OCI-LY7 (cell line): ENCODE measurements around the gene SLC6A4. TPM values are rescaled to one million over a fixed set of nuclear protein-coding genes. Genes with fewer than 3 reads are reported as not detected.

Source experiments
- BruUV-seq: library from RNA; stranded (reverse); fragments of 400-500 nt; replicated peaks from 2 replicates; lab custom pipeline; 2021; lab: Mats Ljungman, UMichigan
- CTCF ChIA-PET: fragments of 300-600 bp; sonication (Branson Sonifier 250); formaldehyde crosslinking; loops from one replicate; lab custom pipeline; 2022; ENCODE audit warnings: antibody characterized with exemption; ENCODE audit not compliant: unreplicated experiment; lab: Charles Lee
- POLR2A ChIA-PET: fragments of 300-600 bp; sonication (Branson Sonifier 250); formaldehyde crosslinking; loops from one replicate; lab custom pipeline; 2022; ENCODE audit warnings: antibody characterized with exemption; lab: Charles Lee
- DNase-seq: peaks from one replicate; pipeline ENCODE4 v3.0.0-alpha.2; 2015; ENCODE audit warnings: low spot score
- H2AFZ ChIP-seq: fragments of 200-600 bp; sonication (generic), shearing (Covaris generic); 2 replicates; pipeline ENCODE4 v1.6.1; 2014; ENCODE audit warnings: mild to moderate bottlenecking, antibody characterized with exemption, low read length, moderate library complexity
- H3K27ac ChIP-seq: fragments of 200-600 bp; sonication (generic); 2 replicates; pipeline ENCODE4 v1.5.1; 2014; ENCODE audit warnings: mixed run types, low read depth, mild to moderate bottlenecking, moderate library complexity, low read length, inconsistent platforms; ENCODE audit not compliant: poor library complexity, severe bottlenecking
- H3K36me3 ChIP-seq: fragments of 200-600 bp; sonication (generic); 2 replicates; pipeline ENCODE4 v1.6.1; 2014; ENCODE audit warnings: mild to moderate bottlenecking, antibody characterized with exemption, low read length, moderate library complexity, mixed read lengths; ENCODE audit not compliant: insufficient read depth
- H3K4me1 ChIP-seq: fragments of 200-600 bp; sonication (generic); 2 replicates; pipeline ENCODE4 v1.5.1; 2014; ENCODE audit warnings: mild to moderate bottlenecking, low read length; ENCODE audit not compliant: insufficient read depth, poor library complexity, severe bottlenecking
- H3K4me2 ChIP-seq: fragments of 200-600 bp; sonication (generic); 2 replicates; pipeline ENCODE4 v1.6.1; 2014; ENCODE audit warnings: mild to moderate bottlenecking, low read length
- H3K4me3 ChIP-seq: fragments of 200-600 bp; sonication (generic); 2 replicates; pipeline ENCODE4 v1.5.1; 2014; ENCODE audit warnings: mild to moderate bottlenecking, low read depth, low read length; ENCODE audit not compliant: poor library complexity, severe bottlenecking
- H3K79me2 ChIP-seq: fragments of 200-600 bp; sonication (generic); 2 replicates; pipeline ENCODE4 v1.6.1; 2016; ENCODE audit warnings: low read depth, mild to moderate bottlenecking, low read length, moderate library complexity, mixed read lengths; ENCODE audit not compliant: insufficient read depth
- H3K9me2 ChIP-seq: fragments of 200-600 bp; sonication (generic); 2 replicates; pipeline ENCODE4 v1.6.1; 2016; ENCODE audit warnings: mild to moderate bottlenecking, low read length, mixed read lengths; ENCODE audit not compliant: insufficient read depth
- H3K9me3 ChIP-seq: fragments of 200-600 bp; sonication (generic); 2 replicates; pipeline ENCODE4 v1.6.1; 2014; ENCODE audit warnings: mild to moderate bottlenecking, mixed run types, low read length, mixed read lengths
- H4K20me1 ChIP-seq: fragments of 200-600 bp; sonication (generic); 2 replicates; pipeline ENCODE4 v1.6.1; 2014; ENCODE audit warnings: mild to moderate bottlenecking, antibody characterized with exemption, low read length, moderate library complexity, mixed read lengths; ENCODE audit not compliant: insufficient read depth
- EZH2phosphoT487 ChIP-seq: fragments of 200-600 bp; sonication (generic); IDR thresholded peaks from 2 replicates; pipeline ENCODE4 v1.6.1; 2018; ENCODE audit warnings: low read depth, borderline replicate concordance, mild to moderate bottlenecking, mixed run types, antibody characterized with exemption, low read length, moderate library complexity, mixed read lengths
- intact Hi-C: fragments of 100-400 bp; cut with micrococcal nuclease; formaldehyde crosslinking; loops from one replicate; pipeline ENCODE4 v1.10.0; 2022; ENCODE audit not compliant: unreplicated experiment
- total RNA-seq, 2 experiments: library from RNA; depleted of rRNA in 1 of 2; stranded (reverse); fragments of >200 nt in 1 of 2; shearing (Covaris generic) in 1 of 2; gene quantifications; 2 replicates each; pipeline ENCODE4 v1.2.3, GENCODE V29; 2014 to 2022
- TF ChIP-seq, protein P1 (sequence below): fragments of 200-600 bp; sonication (generic); conservative IDR thresholded peaks from 2 replicates; pipeline ENCODE4 v1.5.1; 2014; ENCODE audit warnings: mild to moderate bottlenecking, antibody characterized with exemption, low read length, moderate library complexity, mixed read lengths

Gene SLC6A4
- total RNA-seq, 2 experiments from 2014 or later, result 0.09 TPM; not detected in 1

DNA sequence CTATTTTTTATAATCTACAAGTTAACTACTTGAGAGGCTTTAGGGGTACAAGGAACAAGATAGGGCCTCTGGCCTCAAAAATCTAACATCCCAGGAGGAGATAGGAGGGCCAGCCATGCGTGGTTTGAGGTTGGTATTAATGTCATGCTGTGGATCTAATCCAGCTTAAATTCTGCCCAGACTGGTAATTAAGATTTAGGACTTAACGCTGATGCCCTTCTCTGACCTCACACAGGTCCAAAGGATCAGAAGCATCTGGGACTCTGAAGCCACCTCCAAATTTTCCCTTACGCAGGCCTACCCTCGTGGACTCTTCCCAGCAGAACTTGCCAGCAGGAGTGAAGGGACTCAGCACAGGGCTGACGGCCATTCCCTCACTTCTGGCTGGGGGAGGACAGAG, 15.1 kb downstream of the SLC6A4 start:
- Histone ChIP-seq H3K4me2 (no peak overlapping the region), H2AFZ (no peak overlapping the region), H3K9me3 (no peaks in the 10 kb centered on the region), H3K36me3 (no peaks in the 10 kb centered on the region), H3K9me2 (no peaks in the 10 kb centered on the region), H3K4me1 (no peaks in the 10 kb centered on the region), H3K4me3 (no peak overlapping the region), H3K79me2 (no peaks in the 10 kb centered on the region), H3K27ac (no peak overlapping the region), H4K20me1 (no peaks in the 10 kb centered on the region)
- TF ChIP-seq, protein P1, sequence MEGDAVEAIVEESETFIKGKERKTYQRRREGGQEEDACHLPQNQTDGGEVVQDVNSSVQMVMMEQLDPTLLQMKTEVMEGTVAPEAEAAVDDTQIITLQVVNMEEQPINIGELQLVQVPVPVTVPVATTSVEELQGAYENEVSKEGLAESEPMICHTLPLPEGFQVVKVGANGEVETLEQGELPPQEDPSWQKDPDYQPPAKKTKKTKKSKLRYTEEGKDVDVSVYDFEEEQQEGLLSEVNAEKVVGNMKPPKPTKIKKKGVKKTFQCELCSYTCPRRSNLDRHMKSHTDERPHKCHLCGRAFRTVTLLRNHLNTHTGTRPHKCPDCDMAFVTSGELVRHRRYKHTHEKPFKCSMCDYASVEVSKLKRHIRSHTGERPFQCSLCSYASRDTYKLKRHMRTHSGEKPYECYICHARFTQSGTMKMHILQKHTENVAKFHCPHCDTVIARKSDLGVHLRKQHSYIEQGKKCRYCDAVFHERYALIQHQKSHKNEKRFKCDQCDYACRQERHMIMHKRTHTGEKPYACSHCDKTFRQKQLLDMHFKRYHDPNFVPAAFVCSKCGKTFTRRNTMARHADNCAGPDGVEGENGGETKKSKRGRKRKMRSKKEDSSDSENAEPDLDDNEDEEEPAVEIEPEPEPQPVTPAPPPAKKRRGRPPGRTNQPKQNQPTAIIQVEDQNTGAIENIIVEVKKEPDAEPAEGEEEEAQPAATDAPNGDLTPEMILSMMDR, result no peak
- no peak for TF ChIP-seq EZH2phosphoT487
- DNase-seq, result no peak
- BruUV-seq, result no TSS peak
- intact Hi-C loops, result no loop called here
- POLR2A ChIA-PET, result no interaction called here
- CTCF ChIA-PET, result no interaction called here

DNA sequence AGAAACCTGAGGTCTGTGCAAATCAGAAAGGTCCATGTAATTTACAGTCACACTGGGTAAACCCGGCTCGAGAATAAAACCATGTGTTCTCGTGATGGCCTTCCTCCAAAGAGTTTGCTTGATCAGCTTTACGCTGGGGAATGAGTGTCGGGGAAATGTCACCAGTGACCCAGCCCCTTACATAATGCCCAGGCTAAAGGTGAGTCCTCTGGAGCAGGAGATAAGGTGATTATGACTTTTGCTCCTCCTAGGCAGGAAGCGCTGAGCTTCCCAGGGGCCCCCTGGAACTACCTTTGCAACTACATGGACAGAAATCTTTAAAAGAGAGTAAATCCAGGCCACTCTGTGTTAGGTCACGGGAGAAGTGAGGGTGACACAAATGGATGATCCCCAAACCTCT, 15.7 kb downstream of the SLC6A4 start:
- ChIA-PET POLR2A (no interaction called here), CTCF (no interaction called here)
- Histone ChIP-seq H3K27ac (no peak overlapping the region), H3K36me3 (no peaks in the 10 kb centered on the region), H3K9me3 (no peaks in the 10 kb centered on the region), H3K4me3 (no peak overlapping the region), H2AFZ (no peak overlapping the region), H3K79me2 (no peaks in the 10 kb centered on the region), H3K9me2 (no peaks in the 10 kb centered on the region), H4K20me1 (no peaks in the 10 kb centered on the region), H3K4me1 (no peaks in the 10 kb centered on the region), H3K4me2 (no peak overlapping the region)
- intact Hi-C loops, result no loop called here
- TF ChIP-seq, protein P1, result no peak
- TF ChIP-seq EZH2phosphoT487, result no peak
- no TSS peak for BruUV-seq
- DNase-seq, result no peak

DNA sequence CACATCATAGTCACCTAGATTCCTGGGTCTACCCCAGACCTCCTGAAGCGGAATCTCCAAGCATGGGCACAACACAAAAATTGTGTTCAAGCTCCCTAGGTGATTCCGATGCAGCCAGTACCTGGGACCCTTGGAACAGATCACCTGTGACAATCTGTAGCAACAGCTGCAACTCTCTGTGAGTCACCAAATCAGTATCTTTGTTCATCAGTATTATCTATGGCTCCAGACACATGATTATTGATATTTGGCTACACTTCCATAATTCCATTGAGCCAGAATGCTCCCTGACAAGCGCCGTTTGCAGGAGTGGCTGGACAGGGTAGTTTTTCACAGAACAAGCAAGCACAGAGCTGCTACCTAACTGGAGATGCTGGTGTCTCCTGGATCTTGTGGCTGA, 16.2 kb downstream of the SLC6A4 start:
- no peaks in the 10 kb centered on the region for H3K36me3 ChIP-seq
- intact Hi-C loops, result no loop called here
- H2AFZ ChIP-seq, result no peak overlapping the region
- no TSS peak for BruUV-seq
- H3K79me2 ChIP-seq, result no peaks in the 10 kb centered on the region
- no peak overlapping the region for H3K4me3 ChIP-seq
- ChIA-PET POLR2A (no interaction called here), CTCF (no interaction called here)
- no peaks in the 10 kb centered on the region for H3K9me3 ChIP-seq
- no peak for TF ChIP-seq EZH2phosphoT487
- TF ChIP-seq, protein P1, result no peak
- no peak for DNase-seq
- no peaks in the 10 kb centered on the region for H3K4me1 ChIP-seq
- H3K4me2 ChIP-seq, result no peak overlapping the region
- H3K9me2 ChIP-seq, result no peaks in the 10 kb centered on the region
- H3K27ac ChIP-seq, result no peak overlapping the region
- H4K20me1 ChIP-seq, result no peaks in the 10 kb centered on the region
